ENCODE results near the gene ACOT11.

The ACOT11 gene

GRCh38 chr1:54547601-54548388 is at the start of gene ACOT11:
Gene ACOT11, plus strand, starts transcription at chr1:54548228. Its CDS starts 82 bp downstream, at chr1:54548310.
- TF ChIP-seq CTCF (IDR thresholded peaks at IDR 0.05; ENCODE audit: unreplicated experiment in 3 of 3), result peak; percentile 29 to 46 (median 42)
- Mint-ChIP-seq H3K36me3 (ENCODE audit: low read depth) (no peaks in the 10 kb centered on the region), H3K27me3 (ENCODE audit: low read depth) (peaks cover 6% of the 10 kb centered on the region), H3K4me1 (peaks cover 66% of the 10 kb centered on the region), H3K9me3 (no peaks in the 10 kb centered on the region), H3K27ac (peak within 1 kb of the TSS; percentile 56 to 94 (median 89)), H3K4me3 (peak within 1 kb of the TSS in 2 of 3 experiments; percentile 79 to 87)

GRCh38 chr1:54498383-54499096 is 49.5 kb upstream of the ACOT11 start:
- Mint-ChIP-seq H3K4me3 (peak overlapping the region; percentile 69 to 73 (median 69)), H3K36me3 (ENCODE audit: low read depth) (no peaks in the 10 kb centered on the region), H3K9me3 (peaks cover 9% of the 10 kb centered on the region), H3K4me1 (peaks cover 11% of the 10 kb centered on the region), H3K27me3 (ENCODE audit: low read depth) (peaks cover 17% of the 10 kb centered on the region), H3K27ac (peak overlapping the region in 1 of 3 experiments; percentile 25)
- no peak for TF ChIP-seq CTCF (IDR thresholded peaks at IDR 0.05; ENCODE audit: unreplicated experiment in 3 of 3)

- no peak for TF ChIP-seq CTCF (IDR thresholded peaks at IDR 0.05; ENCODE audit: unreplicated experiment in 3 of 3)
- no peaks in the 10 kb centered on the region for H3K36me3 Mint-ChIP-seq (ENCODE audit: low read depth)
- H3K27me3 Mint-ChIP-seq (ENCODE audit: low read depth), result peaks cover 17% of the 10 kb centered on the region
These were observed 49.0 kb upstream of the ACOT11 start for GRCh38 chr1:54499097-54499359.

GRCh38 chr1:54499360-54500106 is 48.5 kb upstream of the ACOT11 start:
- H3K27me3 Mint-ChIP-seq (ENCODE audit: low read depth), result peaks cover 17% of the 10 kb centered on the region
- H3K36me3 Mint-ChIP-seq (ENCODE audit: low read depth), result no peaks in the 10 kb centered on the region
- TF ChIP-seq CTCF (IDR thresholded peaks at IDR 0.05; ENCODE audit: unreplicated experiment in 3 of 3), result peak; percentile 45 to 69 (median 62)
- H3K4me3 Mint-ChIP-seq, result peak overlapping the region; percentile 69 to 74 (median 71)
- peaks cover 9% of the 10 kb centered on the region for H3K9me3 Mint-ChIP-seq
- no peak overlapping the region for H3K27ac Mint-ChIP-seq
- H3K4me1 Mint-ChIP-seq, result peaks cover 11% of the 10 kb centered on the region

More at GRCh38 chr1:54499097-54499359, 49.0 kb upstream of the ACOT11 start:
- Mint-ChIP-seq H3K4me3 (peak overlapping the region; percentile 69 to 71 (median 69)), H3K9me3 (peaks cover 9% of the 10 kb centered on the region), H3K27ac (no peak overlapping the region), H3K4me1 (peaks cover 11% of the 10 kb centered on the region)

GRCh38 chr1:54500107-54500431 is 48.0 kb upstream of the ACOT11 start:
- H3K27ac Mint-ChIP-seq, result no peak overlapping the region
- peaks cover 9% of the 10 kb centered on the region for H3K9me3 Mint-ChIP-seq
- peaks cover 11% of the 10 kb centered on the region for H3K4me1 Mint-ChIP-seq
- peak overlapping the region; percentile 69 to 74 (median 71) for H3K4me3 Mint-ChIP-seq
- H3K36me3 Mint-ChIP-seq (ENCODE audit: low read depth), result no peaks in the 10 kb centered on the region
- no peak for TF ChIP-seq CTCF (IDR thresholded peaks at IDR 0.05; ENCODE audit: unreplicated experiment in 3 of 3)
- peaks cover 17% of the 10 kb centered on the region for H3K27me3 Mint-ChIP-seq (ENCODE audit: low read depth)
